HG02870 (cell line): ENCODE measurements around the gene SMOC2.

Source experiments
- ATAC-seq: cut with Tn5 transposase; IDR thresholded peaks from one replicate; pipeline ENCODE4 v1.9.1; 2021; ENCODE audit warnings: mild to moderate bottlenecking, moderate library complexity; ENCODE audit not compliant: unreplicated experiment

SMOC2 gene

GRCh38 chr6:168415098-168415992 lies 25.6 kb upstream of the SMOC2 start:
- ATAC-seq = no peak

- no peak for ATAC-seq
Measured at GRCh38 chr6:168415993-168416530, 24.9 kb upstream of the SMOC2 start.

- ATAC-seq = no peak
Measured at GRCh38 chr6:168416531-168416930, 24.5 kb upstream of the SMOC2 start.

GRCh38 chr6:168417191-168417590 lies 23.8 kb upstream of the SMOC2 start:
- ATAC-seq = no peak

- ATAC-seq = no peak
Measured at GRCh38 chr6:168417679-168418557, 23.1 kb upstream of the SMOC2 start.

GRCh38 chr6:168418711-168419121 lies 22.3 kb upstream of the SMOC2 start:
- ATAC-seq = no peak

- no peak for ATAC-seq
Measured at GRCh38 chr6:168419569-168419968, 21.4 kb upstream of the SMOC2 start.

- no peak for ATAC-seq
Measured at GRCh38 chr6:168420084-168420483, 20.9 kb upstream of the SMOC2 start.

- no peak for ATAC-seq
Measured at GRCh38 chr6:168420706-168421105, 20.3 kb upstream of the SMOC2 start.

GRCh38 chr6:168427184-168427583 lies 13.8 kb upstream of the SMOC2 start:
- ATAC-seq = no peak

GRCh38 chr6:168428052-168428826 lies 12.7 kb upstream of the SMOC2 start:
- ATAC-seq = no peak

- no peak for ATAC-seq
Measured at GRCh38 chr6:168428863-168429262, 12.1 kb upstream of the SMOC2 start.

GRCh38 chr6:168432196-168432595 lies 8.8 kb upstream of the SMOC2 start:
- ATAC-seq = no peak

- ATAC-seq = no peak
Measured at GRCh38 chr6:168433898-168434297, 7.1 kb upstream of the SMOC2 start.

- ATAC-seq = no peak
Measured at GRCh38 chr6:168434505-168434904, 6.5 kb upstream of the SMOC2 start.

GRCh38 chr6:168437751-168438150 lies 3.2 kb upstream of the SMOC2 start:
- ATAC-seq = no peak

GRCh38 chr6:168438783-168439520 lies 2.0 kb upstream of the SMOC2 start:
- ATAC-seq = no peak

- ATAC-seq = no peak
Measured at GRCh38 chr6:168439794-168440450, 1.1 kb upstream of the SMOC2 start.
